ENCODE measurements around the gene UBXN10. TPM values are rescaled to one million over a fixed set of nuclear protein-coding genes. Genes with fewer than 3 reads are reported as not detected.

The UBXN10 gene
- total RNA-seq, 4 donors from 2014 or later: 0.32 to 2.1 (median 1.2) TPM

GRCh38 chr1:20194757-20195461 lies 9.0 kb downstream of the UBXN10 start:
- no peak for ATAC-seq (ENCODE audit: low FRiP score)
- no peak for TF ChIP-seq CTCF (IDR thresholded peaks at IDR 0.05)
- DNase-seq (ENCODE audit: low spot score): peak; percentile 69

GRCh38 chr1:20195462-20195780 lies 9.5 kb downstream of the UBXN10 start:
- DNase-seq (ENCODE audit: low spot score) (no peak), ATAC-seq (ENCODE audit: low FRiP score) (no peak)
- no peak for TF ChIP-seq CTCF (IDR thresholded peaks at IDR 0.05)

- no peak for TF ChIP-seq CTCF (IDR thresholded peaks at IDR 0.05)
- ATAC-seq (ENCODE audit: low FRiP score): no peak
- DNase-seq (ENCODE audit: low spot score): no peak
Measured at GRCh38 chr1:20197329-20197791, 11.5 kb downstream of the UBXN10 start.

GRCh38 chr1:20198296-20198695 lies 12.4 kb downstream of the UBXN10 start:
- TF ChIP-seq CTCF (IDR thresholded peaks at IDR 0.05): no peak
- ATAC-seq (ENCODE audit: low FRiP score) (no peak), DNase-seq (ENCODE audit: low spot score) (no peak)

GRCh38 chr1:20198918-20199317 lies 13.0 kb downstream of the UBXN10 start:
- no peak for DNase-seq (ENCODE audit: low spot score)
- no peak for ATAC-seq (ENCODE audit: low FRiP score)

GRCh38 chr1:20199403-20199802 lies 13.5 kb downstream of the UBXN10 start:
- no peak for ATAC-seq (ENCODE audit: low FRiP score)

More at GRCh38 chr1:20198918-20199317, 13.0 kb downstream of the UBXN10 start:
- no peak for TF ChIP-seq CTCF (IDR thresholded peaks at IDR 0.05)

More at GRCh38 chr1:20199403-20199802, 13.5 kb downstream of the UBXN10 start:
- no peak for TF ChIP-seq CTCF (IDR thresholded peaks at IDR 0.05)
- DNase-seq (ENCODE audit: low spot score): no peak
